GM21723 (cell line): ENCODE results near the gene IFNA7.
"Not testable (repeated sequence)": the region's sequence is repeated elsewhere in the genome, so short reads cannot be mapped to it uniquely, and the experiment has no call there.

Experiments
- ATAC-seq: cut with Tn5 transposase; IDR thresholded peaks from one replicate; pipeline ENCODE4 v1.9.1; 2021; ENCODE audit warnings: mild to moderate bottlenecking, moderate library complexity; ENCODE audit not compliant: unreplicated experiment

Gene IFNA7

DNA sequence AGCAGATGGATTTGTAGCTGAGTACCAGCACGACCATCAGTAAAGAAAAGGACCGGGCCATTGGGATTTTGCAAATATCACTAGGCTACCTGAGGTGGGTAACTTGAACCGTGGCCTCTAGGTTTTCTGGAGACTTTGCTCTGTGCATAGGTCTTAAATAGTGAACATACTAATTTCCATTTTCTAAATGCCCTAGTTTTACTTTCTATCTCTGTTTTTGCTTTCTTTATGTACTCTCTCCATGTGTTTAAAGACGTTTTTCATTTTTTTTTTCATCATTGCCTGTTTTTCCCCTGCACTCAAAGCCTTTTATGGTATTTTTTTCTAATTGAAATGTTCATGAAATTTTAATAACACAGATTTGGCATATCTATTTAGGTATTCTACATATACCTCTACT is at the start of gene IFNA7:
TSS of gene IFNA7 (minus strand) at position 101 of the 400 bp plus-strand sequence. CDS start at position 61, 40 bp downstream.
- not testable (repeated sequence) for ATAC-seq

DNA sequence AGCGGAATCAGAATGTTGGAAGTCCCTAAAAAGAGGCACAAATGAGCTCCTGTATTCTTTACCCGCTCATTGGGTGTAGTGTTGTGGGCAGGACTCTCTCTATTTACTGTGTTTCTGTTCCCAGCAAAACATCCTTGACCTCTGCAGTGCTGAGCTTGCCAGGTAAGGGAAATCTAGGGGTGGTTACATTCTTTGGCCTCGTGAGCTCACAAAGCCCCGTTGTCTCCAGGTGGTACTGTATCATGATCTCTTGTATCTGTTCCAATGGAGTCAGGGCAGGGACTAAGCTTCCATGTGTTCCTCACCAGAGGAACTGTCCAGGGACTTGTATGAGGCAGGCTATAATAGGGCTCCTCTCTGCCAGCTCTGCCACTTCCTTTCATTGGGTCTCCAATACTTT is 49.6 kb upstream of the IFNA7 start:
- no peak for ATAC-seq

DNA sequence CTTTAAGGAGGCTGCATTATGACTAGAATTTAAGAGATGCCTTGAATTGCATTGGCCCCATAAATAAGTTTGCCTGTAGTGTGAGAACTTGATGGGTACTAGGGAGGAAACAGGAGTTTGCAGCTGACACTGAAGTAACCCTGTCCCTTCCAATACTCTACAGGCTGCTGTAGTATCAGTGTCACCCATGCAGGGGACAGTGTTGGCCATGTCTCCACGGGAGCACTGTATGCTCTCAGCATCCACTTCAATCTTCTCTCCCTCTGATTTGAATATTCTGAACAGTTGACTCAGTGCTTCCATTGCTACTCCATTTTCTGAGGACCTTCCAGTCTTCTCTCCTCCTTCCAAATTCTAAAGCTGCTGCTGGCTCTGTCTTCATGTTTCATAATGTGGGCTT is 49.2 kb upstream of the IFNA7 start:
- no peak for ATAC-seq

DNA sequence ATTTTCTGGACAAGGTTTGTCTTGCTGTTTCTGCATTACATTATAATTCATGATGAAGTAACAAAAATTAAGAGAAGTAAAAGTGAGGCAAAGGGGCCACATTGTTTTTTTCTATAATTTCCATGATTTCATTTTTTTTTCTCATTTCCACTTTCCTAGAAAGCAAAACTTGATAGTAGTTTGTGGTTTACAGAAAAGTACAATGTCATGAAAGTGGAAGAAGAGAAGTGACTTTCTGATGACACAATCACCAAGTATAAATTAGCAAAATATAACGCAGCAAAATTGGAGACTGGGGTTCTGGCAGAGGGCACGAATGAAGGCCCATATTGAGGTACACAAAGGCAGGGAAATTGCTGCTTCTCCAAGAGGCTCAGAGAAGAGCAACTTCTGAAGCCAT is 42.8 kb upstream of the IFNA7 start:
- no peak for ATAC-seq

DNA sequence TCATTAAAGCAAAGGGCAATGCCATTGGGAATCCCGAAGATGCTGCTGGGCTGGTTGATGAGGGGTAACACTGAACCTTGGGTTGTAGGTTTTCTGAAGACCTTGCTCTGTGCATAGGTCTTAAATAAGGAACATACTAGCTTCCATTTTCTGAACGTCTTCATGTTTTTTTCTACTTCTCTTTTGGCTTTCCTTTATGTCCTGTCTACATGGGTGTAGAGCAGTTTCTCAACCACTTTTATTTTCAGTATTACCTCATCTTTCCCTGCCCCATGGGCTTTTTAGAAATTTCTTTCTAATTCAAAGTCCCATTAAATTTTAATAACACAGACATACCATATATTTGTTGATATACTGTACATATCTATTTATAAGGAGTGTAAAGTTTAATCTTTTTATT is 37.9 kb upstream of the IFNA7 start, which contains the start of gene IFNA14:
TSS of gene IFNA14 (minus strand) at position 95 of the 400 bp plus-strand sequence. CDS start at position 25, 70 bp downstream.
- no peak for ATAC-seq

DNA sequence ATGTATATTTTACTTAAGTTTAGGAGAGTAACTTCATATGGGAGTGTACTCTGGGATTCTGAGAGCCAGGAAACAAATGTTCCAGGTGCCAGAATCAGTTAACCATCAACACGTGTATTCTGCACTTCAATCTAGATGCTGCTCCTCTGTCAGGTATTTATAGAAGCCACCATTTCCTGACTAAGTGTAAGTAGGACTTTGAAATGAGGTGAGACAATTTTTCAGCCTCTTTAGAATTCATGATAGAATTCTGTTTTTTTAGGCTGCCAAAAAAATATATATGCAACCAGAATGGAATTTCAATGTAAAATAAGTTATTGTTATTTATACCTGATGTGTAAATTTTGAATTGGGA is 34.3 kb upstream of the IFNA7 start:
- ATAC-seq: peak; percentile 9

DNA sequence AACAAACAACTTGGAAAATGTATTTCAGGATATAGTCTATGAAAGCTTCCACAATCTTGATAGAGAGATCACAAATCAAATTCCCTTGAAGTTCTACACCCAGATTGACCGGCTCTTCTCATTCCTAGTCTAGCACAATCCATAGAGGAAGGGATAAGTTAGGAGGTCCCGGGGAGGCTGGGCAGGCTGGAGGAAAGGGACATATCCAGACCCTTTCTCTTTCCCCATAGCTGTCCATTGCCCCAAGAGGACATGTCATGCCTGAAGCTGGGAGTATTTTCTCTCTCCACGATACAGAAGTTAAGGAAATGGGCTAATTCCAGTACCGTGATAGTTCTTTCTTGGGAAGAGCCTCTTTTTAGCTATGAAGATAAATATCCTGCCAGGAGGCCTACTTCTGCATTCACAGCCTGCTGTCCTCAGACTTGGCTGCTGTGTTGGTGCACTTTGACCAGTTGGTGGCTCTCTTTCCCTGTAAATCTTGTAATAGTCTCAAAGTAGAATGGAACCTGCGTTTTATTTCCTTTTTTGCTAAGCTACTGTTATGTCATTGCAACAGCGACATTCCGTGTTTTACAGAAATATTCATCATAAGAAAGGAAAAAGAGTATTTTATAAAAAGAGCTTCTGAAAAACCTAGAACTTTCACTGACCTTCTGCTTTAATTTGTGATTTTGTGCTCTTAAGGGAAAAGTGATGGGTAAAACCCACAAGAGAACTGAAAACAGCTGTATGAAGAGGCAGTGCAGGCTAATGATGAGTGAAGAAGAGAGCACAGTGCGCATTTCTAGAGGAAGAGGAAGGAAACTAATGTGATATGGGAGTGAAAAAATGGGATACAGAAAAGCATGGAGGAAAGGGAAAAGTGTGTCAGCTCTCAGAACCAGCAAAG is 33.7 kb upstream of the IFNA7 start:
- ATAC-seq: peak; percentile 85

DNA sequence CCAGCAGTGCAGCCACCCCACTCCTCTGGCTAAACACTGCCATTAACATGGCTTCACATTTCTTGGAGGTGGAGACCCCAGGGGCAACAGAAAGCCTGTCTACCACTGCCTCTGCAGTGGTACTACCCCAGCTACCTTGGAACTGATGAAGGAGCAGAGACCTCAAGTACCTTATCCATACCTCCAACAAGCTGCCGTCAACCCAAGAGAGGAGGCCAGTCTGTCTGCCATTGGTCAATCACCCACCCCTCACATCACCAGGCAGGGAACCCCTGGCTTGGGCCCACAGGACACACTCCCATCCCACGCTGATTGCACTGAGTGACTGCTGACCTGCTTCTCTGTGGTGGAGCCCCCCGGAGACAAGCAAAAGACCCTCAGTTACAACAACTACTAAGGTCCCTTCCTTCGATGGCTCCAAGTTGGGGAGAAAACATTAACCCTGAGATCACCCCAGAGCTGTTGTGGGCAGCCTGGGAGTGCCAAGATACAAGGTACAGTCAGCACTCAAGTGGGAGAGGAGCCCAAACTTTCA is 32.2 kb upstream of the IFNA7 start:
- ATAC-seq: no peak

DNA sequence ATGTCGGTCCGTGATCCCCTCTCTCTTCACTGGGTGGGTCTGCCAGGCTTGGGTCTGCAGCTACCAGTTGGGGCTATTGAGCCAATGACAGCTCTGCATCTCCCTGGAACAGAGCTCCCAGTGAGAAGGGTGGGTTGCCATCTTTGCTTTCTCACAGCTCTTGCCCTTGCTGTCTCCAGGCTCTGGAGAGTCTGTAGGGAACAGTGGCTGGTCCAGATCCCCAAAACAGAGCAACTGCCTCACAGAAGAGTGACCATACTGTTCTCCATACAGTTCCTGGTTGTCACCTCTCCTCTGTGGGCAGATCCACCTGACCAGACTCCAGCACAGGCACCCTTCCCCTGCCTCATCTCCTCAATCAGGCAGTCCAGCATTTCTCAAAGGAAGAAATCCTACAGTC is 31.3 kb upstream of the IFNA7 start:
- ATAC-seq: no peak

DNA sequence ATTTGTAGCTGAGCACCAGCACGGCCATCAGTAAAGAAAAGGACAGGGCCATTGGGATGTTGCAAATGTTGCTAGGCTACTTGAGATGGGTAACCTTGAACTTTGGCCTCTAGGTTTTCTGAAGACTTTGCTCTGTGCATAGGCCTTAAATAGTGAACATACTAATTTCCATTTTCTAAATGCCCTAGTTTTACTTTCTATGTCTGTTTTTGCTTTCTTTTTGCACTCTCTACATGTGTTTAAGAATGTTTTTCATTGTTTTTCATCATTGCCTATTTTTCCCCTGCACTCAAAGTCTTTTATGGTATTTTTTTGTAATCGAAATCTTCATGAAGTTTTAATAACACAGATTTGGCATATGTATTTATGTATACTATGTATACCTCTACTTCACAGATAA is 26.1 kb upstream of the IFNA7 start, which contains the start of gene IFNA17:
TSS of gene IFNA17 (minus strand) at position 101 of the 400 bp plus-strand sequence. CDS start at position 52, 49 bp downstream.
- ATAC-seq: no peak

DNA sequence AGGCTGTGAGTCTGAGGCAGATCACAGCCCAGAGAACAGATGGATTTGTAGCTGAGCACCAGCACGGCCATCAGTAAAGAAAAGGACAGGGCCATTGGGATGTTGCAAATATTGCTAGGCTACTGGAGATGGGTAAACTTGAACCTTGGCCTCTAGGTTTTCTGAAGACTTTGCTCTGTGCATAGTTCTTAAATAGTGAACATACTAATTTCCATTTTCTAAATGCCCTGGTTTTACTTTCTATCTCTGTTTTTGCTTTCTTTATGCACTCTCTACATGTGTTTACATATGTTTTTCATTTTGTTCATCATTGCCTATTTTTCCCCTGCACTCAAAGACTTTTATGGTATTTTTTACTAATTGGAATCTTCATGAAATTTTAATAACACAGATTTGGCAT is 15.2 kb upstream of the IFNA7 start, which contains the start of gene IFNA16:
TSS of gene IFNA16 (minus strand) at position 101 of the 400 bp plus-strand sequence. CDS start at position 95, 6 bp downstream.
- not testable (repeated sequence) for ATAC-seq

DNA sequence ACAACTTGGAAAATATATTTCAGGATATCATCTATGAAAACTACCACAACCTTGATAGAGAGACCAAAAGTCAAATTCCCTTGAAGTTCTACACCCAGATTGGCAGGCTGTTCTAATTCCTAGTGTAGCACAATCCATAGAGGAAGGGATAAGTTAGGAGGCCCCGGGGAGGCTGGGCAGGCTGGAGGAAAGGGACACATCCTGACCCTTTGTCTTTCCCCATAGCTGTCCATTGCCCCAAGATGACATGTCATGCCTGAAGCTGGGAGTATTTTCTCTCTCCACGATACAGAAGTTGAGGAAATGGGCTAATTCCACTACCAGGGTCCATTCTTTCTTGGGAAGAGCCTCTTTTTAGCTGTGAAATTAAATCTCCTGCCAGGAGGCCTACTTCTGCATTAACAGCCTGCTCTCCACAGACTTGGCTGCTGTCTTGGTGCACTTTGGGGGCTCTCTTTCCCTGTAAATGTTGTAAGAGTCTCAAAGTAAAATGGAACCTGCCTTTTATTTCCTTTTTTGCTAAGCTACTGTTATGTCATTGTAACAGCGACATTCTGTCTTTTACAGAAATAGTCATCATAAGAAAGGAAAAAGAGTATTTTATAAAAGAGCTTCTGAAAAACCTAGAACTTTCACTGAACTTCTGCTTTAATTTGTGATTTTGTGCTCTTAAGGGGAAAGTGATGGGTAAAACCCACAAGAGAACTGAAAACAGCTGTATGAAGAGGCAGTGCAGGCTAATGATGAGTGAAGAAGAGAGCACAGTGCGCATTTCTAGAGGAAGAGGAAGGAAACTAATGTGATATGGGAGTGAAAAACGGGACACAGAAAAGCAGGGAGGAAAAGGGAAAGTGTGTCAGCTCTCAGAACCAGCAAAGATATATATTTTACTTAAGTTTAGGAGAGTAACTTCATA is 11.7 kb upstream of the IFNA7 start:
- peak; percentile 75 for ATAC-seq

DNA sequence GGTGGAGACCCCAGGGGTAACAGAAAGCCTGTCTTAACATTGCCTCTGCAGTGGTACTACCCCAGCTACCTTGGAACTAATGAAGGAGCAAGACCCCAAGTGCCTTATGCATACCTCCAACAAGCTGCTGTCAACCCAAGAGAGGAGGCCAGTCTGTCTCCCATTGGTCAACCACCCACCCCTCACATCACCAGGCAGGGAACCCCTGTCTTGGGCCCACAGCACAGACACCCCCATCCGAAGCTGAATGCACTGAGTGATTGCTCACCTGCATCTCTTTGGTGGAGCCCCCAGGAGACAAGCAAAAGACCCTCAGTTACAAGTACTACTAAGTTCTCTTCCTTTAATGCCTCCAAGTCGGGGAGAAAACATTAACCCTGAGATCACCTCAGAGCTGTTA is 10.2 kb upstream of the IFNA7 start:
- not testable (repeated sequence) for ATAC-seq

DNA sequence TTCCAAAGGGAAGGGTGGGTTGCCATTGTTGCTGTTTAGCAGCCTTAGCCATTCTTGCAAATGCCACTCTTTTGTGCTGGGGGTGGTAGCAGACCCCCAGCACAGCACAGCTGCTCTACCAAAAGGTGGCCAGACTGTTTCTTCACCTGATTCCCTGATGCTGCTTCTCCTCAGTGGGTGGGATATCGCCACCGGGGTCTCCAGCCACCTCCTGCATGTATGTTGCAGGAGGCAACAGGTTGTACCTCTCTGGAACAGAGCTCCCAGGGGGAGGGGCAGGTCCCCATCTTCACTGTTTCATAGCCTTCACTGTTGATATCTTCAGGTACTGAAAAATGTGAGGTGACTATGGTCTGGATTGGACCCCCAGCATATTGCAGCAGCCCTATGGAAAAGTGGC is 8.8 kb upstream of the IFNA7 start:
- not testable (repeated sequence) for ATAC-seq

DNA sequence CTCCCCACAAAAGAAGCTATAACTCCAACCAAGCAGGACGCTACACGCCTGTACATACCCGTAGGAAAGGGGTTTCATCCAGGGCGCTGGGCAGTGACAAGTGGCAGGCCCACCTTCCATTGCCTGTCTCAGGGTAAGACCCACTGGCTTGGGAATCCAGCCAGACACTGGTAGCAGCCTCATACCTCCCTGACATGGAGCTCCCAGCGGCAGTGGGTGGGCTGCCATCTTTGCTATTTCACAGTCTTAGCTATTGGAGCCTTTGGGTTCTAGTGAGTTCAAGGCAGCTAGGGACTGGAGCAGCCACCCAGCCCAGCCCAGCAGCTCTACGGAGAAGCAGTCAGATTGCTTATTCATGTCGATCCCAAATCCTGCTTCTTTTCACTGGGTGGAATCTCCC is 8.3 kb upstream of the IFNA7 start:
- no peak for ATAC-seq

DNA sequence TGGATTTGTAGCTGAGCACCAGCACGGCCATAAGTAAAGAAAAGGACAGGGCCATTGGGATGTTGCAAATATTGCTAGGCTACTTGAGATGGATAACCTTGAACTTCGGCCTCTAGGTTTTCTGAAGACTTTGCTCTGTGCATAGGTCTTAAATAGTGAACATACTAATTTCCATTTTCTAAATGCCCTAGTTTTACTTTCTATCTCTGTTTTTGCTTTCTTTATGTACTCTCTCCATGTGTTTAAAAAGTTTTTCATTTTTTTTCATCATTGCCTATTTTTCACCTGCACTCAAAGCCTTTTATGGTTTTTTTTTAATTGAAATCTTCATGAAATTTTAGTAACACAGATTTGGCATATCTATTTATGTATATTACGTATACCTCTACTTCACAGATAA is 5.0 kb upstream of the IFNA7 start, which contains the start of gene IFNA10:
TSS of gene IFNA10 (minus strand) at position 101 of the 400 bp plus-strand sequence. CDS start at position 55, 46 bp downstream.
- not testable (repeated sequence) for ATAC-seq

DNA sequence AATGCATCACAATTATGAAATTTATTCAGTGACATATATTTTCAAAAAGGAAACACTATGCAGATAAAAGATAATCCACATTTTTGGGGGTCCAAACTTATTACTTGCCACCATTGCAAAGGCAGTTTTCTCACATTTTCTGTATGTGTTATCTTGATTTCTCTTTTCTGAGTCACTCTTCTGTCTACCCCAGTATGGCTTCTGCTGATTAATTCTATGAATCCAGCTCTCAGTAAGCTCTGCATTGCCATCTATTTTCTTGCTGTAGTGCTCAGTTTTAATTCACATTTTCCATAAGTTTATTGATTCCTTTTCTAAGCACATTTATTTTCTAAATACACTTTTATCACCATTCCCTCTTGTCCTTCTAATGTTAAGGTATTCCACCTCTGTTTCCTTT is 3.2 kb upstream of the IFNA7 start:
- ATAC-seq: no peak

DNA sequence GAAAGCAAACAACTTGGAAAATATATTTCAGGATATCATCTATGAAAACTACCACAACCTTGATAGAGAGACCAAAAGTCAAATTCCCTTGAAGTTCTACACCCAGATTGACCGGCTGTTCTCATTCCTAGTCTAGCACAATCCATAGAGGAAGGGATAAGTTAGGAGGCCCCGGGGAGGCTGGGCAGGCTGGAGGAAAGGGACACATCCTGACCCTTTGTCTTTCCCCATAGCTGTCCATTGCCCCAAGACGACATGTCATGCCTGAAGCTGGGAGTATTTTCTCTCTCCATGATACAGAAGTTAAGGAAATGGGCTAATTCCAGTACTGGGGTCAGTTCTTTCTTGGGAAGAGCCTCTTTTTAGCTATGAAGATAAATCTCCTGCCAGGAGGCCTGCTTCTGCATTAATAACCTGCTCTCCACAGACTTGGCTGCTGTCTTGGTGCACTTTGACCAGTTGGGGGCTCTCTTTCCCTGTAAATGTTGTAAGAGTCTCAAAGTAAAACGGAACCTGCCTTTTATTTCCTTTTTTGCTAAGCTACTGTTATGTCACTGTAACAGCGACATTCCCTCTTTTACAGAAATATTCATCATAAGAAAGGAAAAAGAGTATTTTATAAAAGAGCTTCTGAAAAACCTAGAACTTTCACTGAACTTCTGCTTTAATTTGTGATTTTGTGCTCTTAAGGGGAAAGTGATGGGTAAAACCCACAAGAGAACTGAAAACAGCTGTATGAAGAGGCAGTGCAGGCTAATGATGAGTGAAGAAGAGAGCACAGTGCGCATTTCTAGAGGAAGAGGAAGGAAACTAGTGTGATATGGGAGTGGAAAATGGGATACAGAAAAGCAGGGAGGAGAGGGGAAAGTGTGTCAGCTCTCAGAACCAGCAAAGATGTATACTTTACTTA is 6.9 kb downstream of the IFNA7 start:
- ATAC-seq: peak; percentile 97

DNA sequence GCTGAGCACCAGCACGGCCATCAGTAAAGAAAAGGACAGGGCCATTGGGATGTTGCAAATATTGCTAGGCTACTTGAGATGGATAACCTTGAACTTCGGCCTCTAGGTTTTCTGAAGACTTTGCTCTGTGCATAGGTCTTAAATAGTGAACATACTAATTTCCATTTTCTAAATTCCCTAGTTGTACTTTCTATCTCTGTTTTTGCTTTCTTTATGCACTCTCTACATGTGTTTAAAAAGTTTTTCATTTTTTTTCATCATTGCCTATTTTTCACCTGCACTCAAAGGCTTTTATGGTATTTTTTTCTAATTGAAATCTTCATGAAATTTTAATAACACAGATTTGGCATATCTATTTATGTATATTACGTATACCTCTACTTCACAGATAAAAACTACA is 14.5 kb downstream of the IFNA7 start, which contains the start of gene IFNA4:
TSS of gene IFNA4 (minus strand) at position 101 of the 400 bp plus-strand sequence. CDS start at position 45, 56 bp downstream.
- ATAC-seq: not testable (repeated sequence)
